Muscle layer of duodenum (tissue), 2 donors: ENCODE measurements around the gene MKRN3.

Experiments
- H3K27ac ChIP-seq: one replicate; pipeline ENCODE4 v1.7.0; 2013; ENCODE audit warnings: mild to moderate bottlenecking, low read length
- H3K27me3 ChIP-seq: one replicate; pipeline ENCODE4 v1.7.0; 2013; ENCODE audit warnings: low read depth, mild to moderate bottlenecking, control low read depth, low read length
- H3K36me3 ChIP-seq, 2 donors: one replicate each; pipeline ENCODE4 v1.7.0; 2013; ENCODE audit warnings: low read length in 2 of 2, control low read depth in 1 of 2, mild to moderate bottlenecking in 1 of 2; ENCODE audit not compliant: insufficient read depth in 2 of 2, control insufficient read depth in 1 of 2
- H3K4me1 ChIP-seq, 2 donors: one replicate each; pipeline ENCODE4 v1.7.0; 2013; ENCODE audit warnings: low read length in 2 of 2, mild to moderate bottlenecking in 2 of 2, control low read depth in 1 of 2, moderate library complexity in 1 of 2; ENCODE audit not compliant: insufficient read depth in 2 of 2, control insufficient read depth in 1 of 2
- H3K4me3 ChIP-seq, 2 donors: one replicate each; pipeline ENCODE4 v1.7.0; 2013; ENCODE audit warnings: low read length in 2 of 2, low read depth in 1 of 2, mild to moderate bottlenecking in 1 of 2
- H3K9me3 ChIP-seq, 2 donors: one replicate each; pipeline ENCODE4 v1.7.0; 2013; ENCODE audit warnings: low read length in 2 of 2, control low read depth in 1 of 2, mild to moderate bottlenecking in 1 of 2; ENCODE audit not compliant: control insufficient read depth in 1 of 2
- donor health status: healthy.

MKRN3 gene

GRCh38 chr15:23565395-23566070, at the start of gene MKRN3:
MKRN3 (plus strand) TSS chr15:23565674; CDS start chr15:23565783, 109 bp downstream.
- Histone ChIP-seq H3K27me3 (no peaks in the 10 kb centered on the region), H3K9me3 (no peaks in the 10 kb centered on the region), H3K36me3 (no peaks in the 10 kb centered on the region), H3K4me3 (peak within 1 kb of the TSS in 1 of 2 donors; percentile 69), H3K4me1 (peaks cover 0 to 5% of the 10 kb centered on the region in 2 donors), H3K27ac (no peak within 1 kb of the TSS)

GRCh38 chr15:23516866-23517265, 48.6 kb upstream of the MKRN3 start:
- Histone ChIP-seq H3K27me3 (no peaks in the 10 kb centered on the region), H3K36me3 (no peaks in the 10 kb centered on the region), H3K27ac (no peak overlapping the region), H3K9me3 (no peaks in the 10 kb centered on the region), H3K4me1 (no peaks in the 10 kb centered on the region), H3K4me3 (no peak overlapping the region)

- Histone ChIP-seq H3K4me3 (no peak overlapping the region), H3K27me3 (no peaks in the 10 kb centered on the region), H3K27ac (no peak overlapping the region), H3K36me3 (no peaks in the 10 kb centered on the region), H3K9me3 (no peaks in the 10 kb centered on the region), H3K4me1 (no peaks in the 10 kb centered on the region)
These were observed 47.4 kb upstream of the MKRN3 start for GRCh38 chr15:23518104-23518503.

GRCh38 chr15:23524816-23525215, 40.7 kb upstream of the MKRN3 start:
- no peaks in the 10 kb centered on the region for H3K36me3 ChIP-seq
- H3K4me3 ChIP-seq = no peak overlapping the region
- H3K27me3 ChIP-seq = no peaks in the 10 kb centered on the region
- no peaks in the 10 kb centered on the region for H3K9me3 ChIP-seq
- no peak overlapping the region for H3K27ac ChIP-seq
- no peaks in the 10 kb centered on the region for H3K4me1 ChIP-seq

DNA sequence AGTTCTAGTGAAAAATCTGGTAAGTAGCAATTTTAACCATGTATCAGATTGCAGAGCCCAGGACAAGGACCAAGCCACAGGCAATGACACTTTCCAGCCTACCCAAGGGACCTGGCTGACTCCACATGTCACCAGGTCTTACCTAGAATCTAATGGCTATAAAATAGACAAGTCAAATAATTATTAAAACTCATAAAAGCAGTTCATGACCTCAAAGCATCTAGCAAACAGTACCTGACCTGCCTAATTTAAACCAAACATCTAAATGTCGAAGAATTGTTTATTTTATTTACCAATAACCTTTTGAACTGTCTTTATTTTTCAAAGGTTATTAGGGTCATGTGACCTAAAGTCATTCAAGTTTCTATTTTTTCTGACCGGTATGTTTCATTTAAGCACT, 35.6 kb upstream of the MKRN3 start:
- Histone ChIP-seq H3K4me1 (no peaks in the 10 kb centered on the region), H3K27ac (no peak overlapping the region)

GRCh38 chr15:23532024-23532423, 33.5 kb upstream of the MKRN3 start:
- no peaks in the 10 kb centered on the region for H3K4me1 ChIP-seq
- H3K9me3 ChIP-seq = peaks cover 0 to 3% of the 10 kb centered on the region in 2 donors
- no peaks in the 10 kb centered on the region for H3K27me3 ChIP-seq
- no peaks in the 10 kb centered on the region for H3K36me3 ChIP-seq
- no peak overlapping the region for H3K4me3 ChIP-seq
- no peak overlapping the region for H3K27ac ChIP-seq

More for the DNA sequence above, 35.6 kb upstream of the MKRN3 start:
- Histone ChIP-seq H3K27me3 (no peaks in the 10 kb centered on the region), H3K9me3 (no peaks in the 10 kb centered on the region), H3K36me3 (no peaks in the 10 kb centered on the region), H3K4me3 (no peak overlapping the region)

DNA sequence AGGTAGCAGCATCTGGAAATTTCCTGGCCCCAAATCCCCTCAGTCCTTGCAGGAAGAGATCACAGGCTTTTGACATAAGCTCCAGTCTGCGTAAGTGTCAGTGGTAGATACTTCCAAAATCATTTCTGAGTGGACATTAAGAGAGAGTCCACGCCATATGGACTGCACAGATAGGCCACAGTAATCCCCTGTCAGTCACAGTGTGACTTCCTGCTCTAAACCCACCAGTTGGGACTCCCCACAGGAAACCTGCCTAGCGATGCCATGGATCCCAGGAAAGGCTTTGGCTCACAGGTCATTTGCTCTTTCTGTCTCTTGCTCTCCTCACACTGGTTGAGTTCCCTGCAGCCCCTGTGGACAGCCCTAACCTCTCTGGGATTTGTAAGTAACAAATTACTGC, 28.8 kb upstream of the MKRN3 start:
- Histone ChIP-seq H3K4me3 (no peak overlapping the region), H3K27me3 (no peaks in the 10 kb centered on the region), H3K27ac (no peak overlapping the region), H3K36me3 (no peaks in the 10 kb centered on the region), H3K4me1 (no peaks in the 10 kb centered on the region), H3K9me3 (peaks cover 0 to 3% of the 10 kb centered on the region in 2 donors)

DNA sequence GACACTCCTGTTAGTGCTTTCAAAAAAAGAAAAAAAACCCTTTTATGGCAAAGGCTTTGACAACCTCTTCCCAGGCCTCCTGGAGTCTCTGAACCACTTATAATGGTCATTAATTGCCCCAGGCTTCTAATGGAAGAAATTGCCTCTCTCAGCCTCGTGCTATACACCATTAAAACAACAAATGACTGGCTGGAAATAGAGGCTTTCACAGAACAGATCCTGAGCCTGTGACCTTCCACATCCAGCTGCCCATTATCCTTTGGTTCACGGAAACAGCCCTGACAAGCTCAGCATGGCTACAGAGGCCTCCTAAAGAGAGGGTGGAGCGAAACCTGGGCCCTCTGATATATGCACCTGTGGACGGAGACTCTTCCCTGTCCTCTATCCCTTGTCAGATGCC, 26.8 kb upstream of the MKRN3 start:
- Histone ChIP-seq H3K4me3 (no peak overlapping the region), H3K4me1 (no peaks in the 10 kb centered on the region), H3K27ac (no peak overlapping the region), H3K36me3 (no peaks in the 10 kb centered on the region), H3K27me3 (no peaks in the 10 kb centered on the region), H3K9me3 (peaks cover 0 to 3% of the 10 kb centered on the region in 2 donors)

DNA sequence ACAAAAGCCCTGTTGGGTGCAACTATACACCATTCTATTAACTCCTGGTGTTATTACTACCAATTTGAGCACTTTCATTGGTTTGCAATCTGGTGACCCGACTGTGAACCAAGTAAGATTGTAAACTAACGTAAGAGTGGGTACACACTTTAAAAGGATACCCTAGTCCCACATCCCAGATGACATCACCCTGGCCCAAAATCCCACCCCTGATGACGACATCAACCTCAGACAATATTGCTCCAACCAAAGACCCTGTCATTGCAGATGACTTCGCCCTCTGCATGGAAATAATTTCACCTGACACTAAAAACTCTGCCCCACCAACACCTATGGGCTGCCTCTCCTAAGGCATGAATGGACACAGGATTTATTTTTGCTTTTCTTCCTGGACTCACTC, 25.6 kb upstream of the MKRN3 start:
- Histone ChIP-seq H3K27me3 (no peaks in the 10 kb centered on the region), H3K9me3 (peaks cover 0 to 3% of the 10 kb centered on the region in 2 donors), H3K4me3 (no peak overlapping the region), H3K27ac (no peak overlapping the region), H3K4me1 (no peaks in the 10 kb centered on the region), H3K36me3 (no peaks in the 10 kb centered on the region)

DNA sequence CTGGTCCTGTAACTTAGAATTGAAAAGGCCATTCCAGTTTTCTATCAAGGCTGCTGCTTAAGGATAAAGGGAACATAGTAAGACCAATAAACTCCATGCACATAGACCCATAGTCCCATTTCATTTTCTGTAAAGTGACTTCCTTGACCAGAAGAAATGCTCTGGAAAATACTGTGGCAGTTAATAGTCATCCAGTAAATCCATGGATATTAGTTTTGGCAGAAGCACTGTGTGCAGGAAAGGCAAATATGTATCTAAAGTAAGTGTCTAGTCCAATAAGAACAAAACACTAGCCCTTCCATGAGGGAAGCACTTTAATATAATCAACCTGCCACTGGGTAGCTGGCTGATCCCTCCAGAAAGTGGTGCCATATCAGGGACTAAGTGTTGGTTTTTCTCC, 19.3 kb upstream of the MKRN3 start:
- H3K27me3 ChIP-seq = no peaks in the 10 kb centered on the region
- H3K27ac ChIP-seq = no peak overlapping the region
- no peaks in the 10 kb centered on the region for H3K36me3 ChIP-seq
- H3K9me3 ChIP-seq = no peaks in the 10 kb centered on the region
- H3K4me1 ChIP-seq = no peaks in the 10 kb centered on the region
- H3K4me3 ChIP-seq = no peak overlapping the region

DNA sequence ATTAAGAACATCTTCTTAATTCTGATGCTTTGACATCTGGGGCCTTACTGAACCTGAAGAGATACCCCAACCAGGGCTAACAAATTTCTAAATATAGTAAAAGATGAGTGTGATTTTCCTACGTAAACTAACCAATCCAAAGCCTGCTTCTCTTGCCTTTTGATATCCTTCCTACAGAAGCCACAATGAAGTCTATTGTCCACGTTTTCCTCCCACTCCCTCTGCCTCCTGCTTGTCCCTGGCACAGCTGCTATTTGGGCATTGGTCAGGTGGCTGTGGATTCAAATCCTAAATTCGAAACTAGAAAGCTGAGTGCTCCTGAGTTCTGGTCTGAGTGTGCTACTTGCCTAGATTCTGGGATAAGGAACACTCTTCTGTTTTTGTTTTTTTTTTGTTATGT, 17.4 kb upstream of the MKRN3 start:
- Histone ChIP-seq H3K27ac (no peak overlapping the region), H3K4me3 (no peak overlapping the region), H3K27me3 (no peaks in the 10 kb centered on the region), H3K4me1 (no peaks in the 10 kb centered on the region), H3K36me3 (no peaks in the 10 kb centered on the region), H3K9me3 (no peaks in the 10 kb centered on the region)

DNA sequence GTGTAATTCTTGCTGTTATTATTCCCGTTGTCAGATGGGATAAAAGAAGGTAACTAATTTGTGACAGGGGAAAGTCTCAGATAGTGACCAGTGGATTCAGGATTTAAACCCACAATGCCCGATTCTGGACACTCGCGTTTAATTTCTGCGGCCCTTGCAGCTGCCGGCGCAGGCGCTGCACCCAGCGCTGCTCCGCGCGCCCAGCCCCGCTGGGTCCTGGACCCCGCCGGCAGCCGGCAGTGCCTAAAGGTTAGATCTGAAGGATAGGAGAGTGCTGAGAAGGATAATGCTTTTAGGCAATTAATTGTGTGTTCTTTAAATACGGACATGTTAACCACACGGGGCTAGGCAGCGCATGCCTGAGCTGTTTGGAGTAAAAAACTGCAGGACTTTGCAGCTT, 3.6 kb upstream of the MKRN3 start:
- H3K4me1 ChIP-seq = peaks cover 0 to under 1% of the 10 kb centered on the region in 2 donors
- no peaks in the 10 kb centered on the region for H3K36me3 ChIP-seq
- no peaks in the 10 kb centered on the region for H3K27me3 ChIP-seq
- H3K9me3 ChIP-seq = no peaks in the 10 kb centered on the region
- H3K4me3 ChIP-seq = peak overlapping the region in 1 of 2 donors; percentile 41
- no peak overlapping the region for H3K27ac ChIP-seq
